G401 (cell line): ENCODE results near the gene DCANP1. TPM values are rescaled to one million over a fixed set of nuclear protein-coding genes. Genes with fewer than 3 reads are reported as not detected.
A peak's percentile ranks its signal among the peaks of the same experiment; 100 is the strongest.

Experiments used
- DNase-seq: peaks from one replicate; pipeline ENCODE4 v3.0.0-alpha.2; 2015; ENCODE audit warnings: low spot score
- in situ Hi-C: cut with HindIII; loops from 2 replicates; pipeline ENCODE4 v1.10.0; 2016; ENCODE audit warnings: low sequenced_read_pairs, mixed read lengths
- total RNA-seq: library from RNA; depleted of rRNA; stranded (reverse); fragments of >200 nt; shearing (Covaris generic); gene quantifications from 2 replicates; pipeline ENCODE4 v1.2.3, GENCODE V29; 2014

Gene DCANP1
- total RNA-seq, 1 experiment from 2014 or later: 0.24 TPM

- in situ Hi-C loops: no loop called here
- DNase-seq: no peak
Measured at GRCh38 chr5:135446206-135446605, 942 bp downstream of the DCANP1 start.

- DNase-seq: no peak
- in situ Hi-C loops: no loop called here
Measured at GRCh38 chr5:135445306-135445985, 1.7 kb downstream of the DCANP1 start.

GRCh38 chr5:135444881-135445280 is 2.3 kb downstream of the DCANP1 start:
- in situ Hi-C loops: no loop called here
- no peak for DNase-seq

GRCh38 chr5:135444360-135444759 is 2.8 kb downstream of the DCANP1 start:
- no peak for DNase-seq
- in situ Hi-C loops: no loop called here

GRCh38 chr5:135443161-135443960 is 3.8 kb downstream of the DCANP1 start:
- DNase-seq: no peak

GRCh38 chr5:135442431-135443160 is 4.6 kb downstream of the DCANP1 start:
- peak; percentile 67 for DNase-seq
- in situ Hi-C loops: no loop called here

More at GRCh38 chr5:135443161-135443960, 3.8 kb downstream of the DCANP1 start:
- in situ Hi-C loops: no loop called here

- no peak for DNase-seq
- in situ Hi-C loops: no loop called here
Measured at GRCh38 chr5:135441919-135442318, 5.2 kb downstream of the DCANP1 start.

GRCh38 chr5:135441350-135441831 is 5.8 kb downstream of the DCANP1 start:
- no peak for DNase-seq

GRCh38 chr5:135440916-135441315 is 6.2 kb downstream of the DCANP1 start:
- no peak for DNase-seq
- in situ Hi-C loops: no loop called here

More at GRCh38 chr5:135441350-135441831, 5.8 kb downstream of the DCANP1 start:
- in situ Hi-C loops: no loop called here

- in situ Hi-C loops: no loop called here
- DNase-seq: no peak
Measured at GRCh38 chr5:135439231-135440205, 7.6 kb downstream of the DCANP1 start.

- in situ Hi-C loops: no loop called here
- DNase-seq: no peak
Measured at GRCh38 chr5:135438636-135439221, 8.4 kb downstream of the DCANP1 start.

- in situ Hi-C loops: no loop called here
- peak; percentile 95 for DNase-seq
Measured at GRCh38 chr5:135437796-135438560, 9.2 kb downstream of the DCANP1 start.

GRCh38 chr5:135437422-135437795 is 9.7 kb downstream of the DCANP1 start:
- DNase-seq: no peak
- in situ Hi-C loops: no loop called here

GRCh38 chr5:135436951-135437418 is 10.2 kb downstream of the DCANP1 start:
- in situ Hi-C loops: no loop called here

GRCh38 chr5:135435467-135436330 is 11.4 kb downstream of the DCANP1 start:
- DNase-seq: peak; percentile 53
- in situ Hi-C loops: no loop called here

More at GRCh38 chr5:135436951-135437418, 10.2 kb downstream of the DCANP1 start:
- no peak for DNase-seq

GRCh38 chr5:135434591-135435466 is 12.3 kb downstream of the DCANP1 start:
- in situ Hi-C loops: no loop called here
- DNase-seq: peak; percentile 67
